Measurements from ENCODE around the gene RAB28.

RAB28 gene

DNA sequence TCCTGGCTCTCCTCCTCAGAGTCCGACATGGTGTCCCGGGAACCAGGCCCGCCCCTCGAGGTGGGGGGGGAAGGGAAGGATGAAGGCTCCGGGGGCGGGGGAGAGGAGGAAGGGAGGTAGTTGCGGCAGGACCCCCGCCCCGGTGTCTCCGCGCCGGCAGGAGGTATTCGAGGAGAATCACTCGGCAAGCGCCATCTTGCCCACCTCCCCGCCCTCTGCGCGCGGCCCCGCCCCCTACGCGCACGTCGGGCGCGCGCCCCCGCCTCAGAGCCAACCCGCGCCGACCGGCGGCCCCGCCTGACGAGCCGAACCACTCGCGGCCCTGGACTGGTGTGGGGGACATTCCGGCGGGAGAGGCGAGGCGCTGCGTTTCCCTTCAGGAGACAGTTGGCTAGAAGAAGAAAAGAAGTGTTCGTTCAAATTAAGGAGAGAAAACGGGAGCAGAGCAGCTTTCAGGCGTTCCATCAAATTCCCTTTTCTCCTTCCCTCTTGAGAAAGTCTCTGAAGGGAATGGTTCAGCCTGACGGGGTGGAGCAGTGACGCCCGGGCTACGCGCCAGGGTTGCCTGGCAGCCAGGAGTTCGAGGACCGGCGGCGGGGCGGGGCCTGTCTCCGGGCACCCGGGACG lies at the start of gene RAB28:
Gene RAB28, minus strand, starts transcription at position 219 of the 627 bp plus-strand sequence.
- DNase-seq (ENCODE audit: low spot score) = peak; percentile 91

DNA sequence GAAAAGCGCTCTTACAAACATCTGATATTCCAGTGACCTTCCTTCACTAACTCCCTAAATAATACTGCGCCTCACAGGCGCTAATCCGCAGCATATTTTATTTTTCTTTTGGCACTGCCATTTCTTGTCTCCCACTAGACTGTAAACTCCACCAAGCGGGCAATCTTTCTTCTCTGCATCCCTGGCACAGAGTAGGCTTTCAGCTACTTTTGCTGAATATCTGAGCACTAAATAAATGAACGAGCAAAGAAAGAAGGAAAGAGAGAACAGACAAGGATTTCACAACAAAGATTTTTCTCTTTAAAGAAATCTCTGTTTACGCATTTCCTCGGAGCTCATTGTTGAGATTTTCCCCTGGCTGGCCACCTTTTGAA lies 47.5 kb upstream of the RAB28 start:
- peak; percentile 6 for DNase-seq (ENCODE audit: low spot score)

DNA sequence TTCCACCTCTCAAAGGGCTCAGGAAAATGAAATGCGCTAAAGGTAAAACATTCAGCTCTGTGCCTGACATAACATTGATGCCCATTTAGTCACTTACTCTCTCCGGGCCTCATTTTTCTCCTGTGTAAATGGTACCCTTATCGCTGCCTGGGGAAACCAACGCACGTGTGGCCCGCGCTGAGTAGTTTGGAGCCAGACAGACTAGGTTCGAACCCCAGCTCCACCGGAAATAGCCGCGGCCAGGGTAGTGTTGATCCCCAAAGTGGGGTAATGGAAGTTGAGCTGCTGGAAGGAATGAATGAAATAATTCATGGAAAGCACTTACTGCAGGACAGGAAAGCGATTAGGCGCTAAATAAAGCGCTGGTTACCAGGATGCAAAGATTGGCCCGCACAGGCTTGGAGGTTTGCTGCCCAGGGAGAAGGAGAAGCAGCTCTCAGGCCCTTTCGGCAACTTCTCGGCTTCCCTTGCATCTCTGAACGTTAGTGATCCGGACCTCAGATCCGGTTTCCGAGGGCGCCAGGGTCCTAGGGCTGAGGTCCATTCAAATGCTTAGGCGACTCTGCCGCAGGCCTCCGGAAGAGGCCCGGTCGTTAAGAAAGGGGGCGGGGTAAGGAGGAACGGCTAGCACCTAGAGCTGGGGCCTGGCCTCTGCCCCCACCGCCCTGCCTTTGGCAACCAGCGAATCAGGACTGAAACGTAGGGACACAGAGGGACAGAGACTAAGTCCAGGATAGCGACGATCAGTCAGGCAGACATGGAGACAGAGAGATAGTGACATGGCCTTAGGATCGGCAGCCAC lies 46.9 kb upstream of the RAB28 start:
- peak; percentile 14 for DNase-seq (ENCODE audit: low spot score)

DNA sequence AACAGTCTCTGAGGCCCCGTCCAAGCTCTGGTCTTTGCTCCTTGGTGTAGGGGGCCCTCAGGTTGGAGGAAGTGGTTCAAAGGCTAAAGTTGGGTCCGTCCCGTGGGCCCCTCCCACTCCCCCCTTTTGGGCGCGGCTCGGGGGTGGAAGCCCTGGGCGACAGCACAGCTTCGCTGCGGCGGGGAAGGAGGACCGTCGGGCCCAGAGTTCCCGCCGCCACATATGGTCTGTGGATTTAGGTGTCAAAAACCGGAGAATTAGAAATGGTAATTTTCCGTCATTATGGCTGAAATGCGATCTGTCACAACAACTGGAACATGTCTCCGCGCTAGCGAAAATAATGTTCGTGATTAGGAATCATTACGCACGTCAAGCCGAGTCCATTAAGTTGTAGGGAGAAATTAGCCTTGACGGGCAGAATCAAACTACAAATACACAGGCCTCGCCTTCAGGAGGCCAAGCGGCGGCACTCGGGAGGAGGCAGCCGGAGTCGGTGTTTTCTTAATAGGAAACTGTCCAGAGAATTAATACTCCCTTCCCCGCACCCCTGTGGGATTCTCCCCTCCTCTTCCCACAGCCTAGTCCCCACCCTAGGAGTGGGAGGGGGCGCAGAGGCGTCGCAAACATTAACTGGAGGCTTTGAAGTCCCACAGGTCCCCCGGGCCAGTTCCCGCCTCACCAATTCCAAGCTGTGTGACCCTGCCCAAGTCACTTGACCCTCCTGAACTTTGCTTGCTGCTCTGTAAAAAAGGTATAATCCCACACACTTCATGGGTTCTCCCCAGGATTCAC lies 45.2 kb upstream of the RAB28 start:
- no peak for DNase-seq (ENCODE audit: low spot score)

DNA sequence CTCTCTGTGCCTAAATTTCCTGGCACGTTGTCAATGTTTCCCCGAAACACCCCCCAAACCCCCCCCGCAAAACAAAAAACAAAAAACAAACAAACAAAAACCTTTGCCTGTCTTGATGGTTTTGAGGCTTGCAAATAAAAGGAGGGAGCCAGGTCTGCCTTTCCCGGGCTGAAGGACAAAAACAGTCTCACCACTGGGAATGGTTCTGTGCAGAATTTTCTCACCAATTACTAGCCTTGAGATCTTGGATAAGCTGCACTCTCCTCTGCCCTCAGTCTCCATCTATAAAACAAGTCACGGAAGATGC lies 44.6 kb upstream of the RAB28 start:
- DNase-seq (ENCODE audit: low spot score) = peak; percentile 12

DNA sequence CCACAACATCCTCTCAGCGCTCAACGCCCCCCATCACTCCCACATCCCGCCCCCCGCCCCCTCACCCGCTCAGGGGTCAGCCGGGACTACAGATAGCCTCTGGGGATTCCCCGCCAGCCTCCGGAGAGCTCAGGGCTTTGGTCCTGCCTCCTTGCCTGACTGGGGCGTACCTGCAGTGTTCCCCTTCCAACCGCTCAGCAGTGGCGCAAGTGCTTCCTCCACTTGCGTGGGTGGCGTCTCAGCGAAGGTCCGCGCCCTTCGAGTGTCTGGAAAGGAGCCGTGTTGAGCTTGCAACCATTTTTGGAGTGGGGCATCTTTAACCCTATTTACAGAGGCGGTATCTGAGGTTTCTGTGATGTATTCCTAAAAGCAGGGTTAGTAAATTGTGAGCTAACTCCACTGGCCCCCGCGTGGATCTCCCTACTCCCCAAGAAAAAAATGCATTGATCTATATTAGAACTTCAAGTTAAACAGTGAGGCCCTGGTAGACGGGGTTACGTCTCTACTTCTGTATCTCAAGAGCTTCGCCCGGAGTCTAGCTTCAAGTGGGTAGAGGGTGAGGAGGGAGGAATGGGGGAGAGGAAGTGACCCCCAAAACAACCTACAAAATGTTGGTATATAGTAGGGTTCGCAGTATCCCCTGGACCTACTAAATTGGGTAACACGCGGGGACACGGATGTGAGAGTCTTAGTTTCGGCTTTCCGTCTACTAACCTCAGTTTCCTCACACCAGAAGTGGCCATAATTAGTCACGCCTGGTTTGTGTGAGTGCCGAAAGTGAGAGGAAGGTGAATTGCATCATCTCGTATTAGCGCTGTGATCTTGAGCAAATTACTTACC lies 44.1 kb upstream of the RAB28 start:
- DNase-seq (ENCODE audit: low spot score) = peak; percentile 34

DNA sequence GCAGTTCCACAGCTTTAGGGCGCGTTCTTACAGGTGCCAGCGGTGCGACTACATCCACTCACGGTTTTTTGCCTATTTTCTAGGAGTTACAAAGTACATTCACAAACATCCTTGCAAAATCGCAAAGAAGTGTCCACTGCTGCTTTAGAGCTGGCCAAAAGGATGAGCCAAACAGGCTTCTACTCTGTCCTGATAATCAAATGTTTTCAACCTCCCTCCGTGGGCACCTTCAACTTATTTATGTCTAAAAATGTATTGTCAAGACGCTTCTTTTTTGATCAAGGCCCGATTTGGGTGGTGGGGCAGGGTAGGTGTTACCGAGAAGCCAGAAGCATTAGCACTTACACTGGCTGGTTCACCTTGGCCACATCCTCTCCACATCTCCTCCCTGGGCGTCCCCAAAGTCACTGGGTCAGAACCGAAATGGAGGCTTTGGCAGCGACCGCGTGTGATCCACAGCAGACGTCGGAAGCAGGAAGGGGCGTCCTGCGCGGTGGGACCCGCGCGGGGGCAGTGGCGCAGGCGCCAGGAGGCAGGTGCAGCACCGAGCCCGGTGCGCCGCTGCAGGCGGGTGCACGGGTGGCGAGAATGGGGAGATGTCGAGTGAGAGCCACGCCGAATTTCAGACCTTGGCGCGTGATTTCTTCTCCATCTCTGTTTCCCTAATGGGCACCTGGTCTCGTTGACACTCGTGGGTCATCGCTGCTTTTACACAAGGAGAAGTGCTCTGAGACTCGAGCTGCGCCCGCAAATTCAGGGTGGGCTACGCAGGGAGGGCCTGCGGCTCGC lies 43.2 kb upstream of the RAB28 start:
- peak; percentile 17 for DNase-seq (ENCODE audit: low spot score)

DNA sequence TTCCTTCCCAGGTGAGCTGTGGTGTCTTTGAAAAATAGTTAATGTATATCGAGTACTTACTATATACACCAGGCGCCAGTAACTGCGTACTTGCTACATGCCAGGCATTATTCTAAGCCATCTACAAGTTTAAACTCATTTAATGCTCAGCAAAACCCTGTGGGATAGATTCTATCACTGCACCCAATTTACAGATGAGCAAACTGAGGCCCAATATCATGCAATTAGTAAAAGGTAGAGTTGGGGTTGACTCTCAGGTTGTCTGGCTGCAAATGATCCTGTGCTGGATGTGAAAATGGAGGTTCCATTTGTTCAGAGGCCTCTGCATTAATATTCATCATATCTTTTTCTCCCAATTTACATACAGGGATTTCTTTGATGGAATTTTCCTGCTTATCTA lies 42.5 kb upstream of the RAB28 start:
- no peak for DNase-seq (ENCODE audit: low spot score)

DNA sequence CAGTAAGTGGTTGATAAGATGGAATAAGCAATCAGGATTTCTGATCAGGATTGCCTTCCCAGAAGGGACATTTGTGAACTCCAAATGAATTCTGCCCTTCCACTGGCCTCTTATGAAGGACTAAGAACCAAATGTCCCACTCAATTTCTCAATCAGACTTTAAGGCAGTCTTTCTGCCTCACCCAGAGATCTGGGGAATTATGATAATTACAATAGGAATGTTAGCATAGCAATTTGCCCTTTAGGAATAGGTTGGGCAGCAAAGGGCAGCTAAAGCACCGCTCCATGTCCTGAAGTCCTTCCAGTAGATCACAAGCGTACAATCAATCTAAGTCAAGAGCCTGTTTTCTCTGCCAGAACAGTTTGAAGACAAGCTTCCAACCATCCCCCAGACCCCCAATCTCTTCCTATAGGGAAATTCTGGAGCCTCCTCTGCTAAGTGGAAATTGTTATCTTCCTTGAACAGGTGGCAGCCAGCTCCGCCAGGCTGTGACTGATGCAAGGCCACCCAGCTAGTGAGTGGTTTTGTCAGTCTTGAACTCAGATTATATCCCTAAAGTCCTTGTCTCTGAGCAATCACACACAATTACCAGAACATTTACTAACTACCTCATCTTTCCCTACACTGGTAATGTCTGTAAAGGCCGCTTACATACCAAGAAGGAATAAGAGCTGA lies 41.6 kb upstream of the RAB28 start:
- peak; percentile 6 for DNase-seq (ENCODE audit: low spot score)

DNA sequence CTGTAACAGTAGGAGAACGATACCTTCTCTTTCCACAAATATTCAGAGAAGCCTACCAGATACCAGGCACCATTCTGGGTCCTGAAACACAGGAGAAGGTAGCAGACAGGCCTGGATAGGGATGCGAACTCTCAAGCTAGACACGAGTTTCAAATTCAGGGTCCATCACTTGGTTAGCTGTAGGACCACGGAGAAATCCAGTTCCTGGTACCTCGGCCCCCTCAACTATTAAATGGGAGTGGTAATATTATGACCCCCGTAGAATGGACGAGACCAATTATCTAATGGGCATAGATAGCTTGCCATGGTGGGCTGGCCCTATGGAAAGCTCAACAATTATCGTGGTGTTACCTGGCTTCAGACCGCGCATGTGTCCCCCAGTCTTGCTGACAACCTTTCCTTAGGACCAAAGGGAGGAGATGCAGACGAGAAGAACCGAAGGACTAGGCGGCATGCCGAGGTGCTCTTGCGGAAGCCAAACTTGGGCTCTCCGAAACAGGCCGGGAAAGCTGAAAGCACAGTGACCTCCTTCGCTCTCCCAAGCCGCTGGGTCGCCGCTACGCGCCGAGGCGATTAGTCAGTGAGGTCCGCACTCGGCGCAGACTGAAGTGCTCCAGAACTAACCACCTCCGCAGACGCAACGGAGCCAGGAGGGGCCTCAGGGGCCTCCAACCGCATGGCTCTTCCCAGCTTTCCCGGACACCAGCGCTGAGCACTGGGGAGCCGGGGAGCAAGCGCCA lies 40.5 kb upstream of the RAB28 start:
- peak; percentile 20 for DNase-seq (ENCODE audit: low spot score)

DNA sequence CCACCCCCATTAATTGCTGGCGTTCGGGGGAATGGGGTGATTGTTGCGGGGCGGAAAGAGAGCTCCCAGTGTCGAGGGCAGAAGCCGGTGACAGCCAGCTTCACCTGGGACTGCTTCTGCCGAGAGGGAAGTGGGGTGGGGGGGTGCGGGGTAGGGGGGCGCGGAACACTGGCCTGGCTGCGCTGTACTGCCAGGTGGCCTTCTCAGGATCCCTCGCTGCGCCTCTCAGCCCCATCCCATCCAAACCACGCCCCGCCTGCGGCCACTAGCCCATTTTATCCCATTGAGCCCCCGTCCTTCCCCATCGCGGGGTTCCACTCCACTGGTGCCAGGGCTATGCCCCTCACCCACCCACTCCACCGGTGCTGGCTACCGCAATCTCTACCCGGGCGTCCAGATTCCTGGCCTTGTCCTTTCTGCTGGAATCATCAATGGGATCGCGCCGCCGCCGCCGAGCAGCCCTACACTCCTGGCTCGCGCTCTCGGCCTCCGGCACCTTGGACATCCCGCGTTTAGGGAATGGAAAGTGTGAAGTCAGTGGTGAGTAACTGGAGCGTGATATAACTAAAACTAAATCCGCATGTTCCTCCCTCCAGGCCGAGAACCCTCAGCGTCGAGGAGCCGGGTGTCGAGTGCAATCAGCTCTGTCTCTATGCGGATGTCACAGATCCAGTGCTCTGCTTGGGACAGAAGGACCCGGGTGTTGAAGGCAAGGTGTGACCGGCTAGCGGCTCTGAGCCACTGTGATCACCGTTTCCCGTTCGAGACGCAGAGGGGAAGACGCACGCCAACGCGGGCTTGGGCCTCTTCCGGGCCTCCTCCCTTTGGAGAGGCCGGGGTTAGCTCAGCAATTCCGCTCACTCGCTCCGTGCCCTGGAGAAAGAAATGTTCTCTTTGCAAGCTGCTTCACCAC lies 39.7 kb upstream of the RAB28 start:
- DNase-seq (ENCODE audit: low spot score) = peak; percentile 6

DNA sequence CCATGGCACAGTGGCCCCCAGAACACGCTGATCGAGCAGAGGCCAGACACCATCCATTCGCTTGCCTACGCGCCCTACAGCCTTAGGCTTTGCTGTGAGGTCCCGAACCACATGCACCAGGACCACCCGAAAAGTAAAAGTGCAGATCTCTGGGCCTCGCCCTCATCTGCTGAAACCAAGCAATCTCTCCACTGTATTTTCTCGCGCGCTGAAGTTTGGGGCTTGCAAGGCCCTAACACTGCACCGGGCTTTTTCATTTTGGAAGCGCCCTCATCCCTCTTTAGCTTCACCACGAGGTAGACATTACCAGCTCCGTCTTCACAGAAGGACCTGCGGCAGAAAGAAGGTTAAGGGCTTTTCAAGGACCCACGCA lies 39.0 kb upstream of the RAB28 start:
- DNase-seq (ENCODE audit: low spot score) = peak; percentile 12

DNA sequence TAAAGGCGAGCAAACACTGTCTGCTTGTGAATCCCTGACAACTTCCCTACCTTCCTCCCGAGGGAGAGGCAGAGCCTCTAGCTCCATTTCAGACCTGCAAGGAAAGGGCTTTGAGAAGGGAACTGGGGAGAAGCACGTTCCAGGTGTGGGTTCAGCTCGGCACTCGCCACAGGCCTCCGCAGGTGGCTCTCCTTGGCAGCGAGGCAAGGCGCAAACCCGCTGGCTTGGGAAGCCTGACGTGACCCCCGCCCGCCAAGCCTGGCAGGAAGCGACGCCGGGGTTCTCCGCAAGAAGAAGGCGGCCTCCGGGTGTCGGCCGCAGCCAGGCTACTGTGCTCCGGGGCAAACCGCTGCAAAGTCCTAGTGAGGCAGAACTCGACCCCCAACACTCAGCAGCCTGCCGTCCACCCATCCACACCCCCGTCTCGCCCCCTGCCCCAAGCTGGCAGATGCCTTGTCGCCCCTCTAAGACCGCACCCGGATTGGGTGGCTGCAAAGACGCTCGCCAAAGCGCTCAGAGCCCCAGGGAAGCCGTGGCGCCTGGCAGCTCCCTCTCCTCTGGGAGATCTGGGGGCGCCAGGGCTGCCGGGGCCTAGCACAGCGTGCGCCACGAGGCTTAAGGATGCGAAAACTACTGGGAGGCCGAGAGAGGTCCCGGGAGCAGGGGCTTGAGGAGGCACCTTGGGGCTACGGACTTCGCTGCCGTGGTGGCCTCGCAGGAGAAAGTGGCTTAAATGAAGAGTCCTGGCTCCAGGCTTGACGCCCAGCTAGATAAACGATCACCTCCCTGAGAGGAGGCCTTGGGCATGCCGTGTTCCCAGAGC lies 38.4 kb upstream of the RAB28 start:
- DNase-seq (ENCODE audit: low spot score) = peak; percentile 33

DNA sequence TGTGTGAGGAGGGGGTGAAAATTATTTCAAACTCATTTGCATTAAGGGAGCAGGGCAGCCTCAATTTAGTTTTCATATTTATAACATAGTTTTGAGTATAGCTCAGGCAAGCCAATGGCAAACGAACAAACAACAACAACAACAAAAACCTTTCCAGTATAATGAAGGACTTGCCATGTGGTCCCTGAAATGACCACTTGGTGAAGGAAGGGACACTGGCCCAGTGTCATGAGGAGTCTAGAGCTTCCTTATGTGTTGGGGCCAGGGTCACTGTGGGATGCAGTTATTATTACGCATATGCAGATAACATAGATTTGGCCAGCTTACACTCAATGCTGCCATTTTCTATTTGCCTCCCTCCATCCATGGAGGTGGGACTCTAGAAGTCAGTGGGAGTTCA lies 36.9 kb upstream of the RAB28 start:
- peak; percentile 13 for DNase-seq (ENCODE audit: low spot score)

DNA sequence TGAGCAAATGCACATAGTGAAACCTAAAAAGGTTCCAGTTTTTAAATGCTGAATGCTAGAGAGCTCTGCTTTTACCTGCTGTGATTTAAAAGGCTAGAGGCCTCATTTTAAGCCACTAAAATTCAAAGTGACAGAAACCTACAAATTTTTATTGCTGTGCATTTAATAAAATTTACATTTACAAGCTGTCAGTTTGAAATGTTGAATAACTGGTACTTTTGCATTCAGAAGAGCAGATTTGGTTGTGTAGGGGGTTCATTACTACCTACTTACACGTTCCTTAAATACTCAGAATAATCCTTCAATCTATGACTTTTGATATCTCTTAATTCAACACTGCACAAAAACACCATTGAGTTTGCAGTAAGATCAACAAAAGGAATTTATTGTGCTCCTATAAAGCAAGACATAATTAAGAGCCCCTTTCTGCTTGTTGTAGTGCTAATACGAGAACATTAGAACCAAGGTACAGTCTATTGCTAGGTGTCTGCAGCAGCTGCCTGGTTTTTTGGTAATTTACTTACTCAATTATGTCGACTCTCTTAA lies 32.2 kb upstream of the RAB28 start:
- no peak for DNase-seq (ENCODE audit: low spot score)

DNA sequence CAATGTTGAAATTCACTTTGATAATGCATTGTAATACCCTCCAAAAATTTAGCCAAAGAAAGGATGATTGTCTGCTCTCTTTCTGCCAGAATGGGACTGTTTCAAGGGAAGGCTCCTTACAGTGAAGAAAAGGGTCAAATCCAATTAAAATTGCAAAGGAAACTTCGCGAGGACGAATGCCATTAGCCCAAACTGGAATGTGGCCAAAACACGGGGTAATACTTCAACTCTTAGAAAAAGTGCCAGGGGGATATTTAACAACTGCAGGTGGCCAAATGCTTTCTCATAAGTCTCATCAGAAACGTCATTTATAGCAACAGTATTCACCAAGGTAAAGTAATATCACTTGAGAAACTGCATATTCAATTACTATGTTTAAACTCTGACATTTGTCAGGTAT lies 31.1 kb upstream of the RAB28 start:
- DNase-seq (ENCODE audit: low spot score) = no peak

DNA sequence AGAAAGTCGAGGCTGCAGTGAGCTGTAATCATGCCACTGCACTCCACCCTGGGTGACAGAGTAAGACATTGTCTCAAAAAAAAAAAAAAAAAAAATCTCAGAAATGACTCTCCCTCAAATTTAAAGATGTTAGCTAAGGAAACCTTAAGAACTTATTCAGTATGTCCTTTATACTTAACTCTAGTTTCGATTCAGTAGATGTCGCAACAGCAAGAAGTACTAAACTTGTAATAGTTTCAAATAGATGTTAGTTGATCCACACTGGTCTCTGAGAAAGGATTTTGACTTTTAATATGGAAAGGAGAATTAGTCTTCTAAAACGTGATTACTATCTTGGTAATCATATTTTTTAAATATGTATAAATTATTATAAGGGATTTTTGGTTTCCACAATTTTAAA lies 30.6 kb upstream of the RAB28 start:
- no peak for DNase-seq (ENCODE audit: low spot score)

DNA sequence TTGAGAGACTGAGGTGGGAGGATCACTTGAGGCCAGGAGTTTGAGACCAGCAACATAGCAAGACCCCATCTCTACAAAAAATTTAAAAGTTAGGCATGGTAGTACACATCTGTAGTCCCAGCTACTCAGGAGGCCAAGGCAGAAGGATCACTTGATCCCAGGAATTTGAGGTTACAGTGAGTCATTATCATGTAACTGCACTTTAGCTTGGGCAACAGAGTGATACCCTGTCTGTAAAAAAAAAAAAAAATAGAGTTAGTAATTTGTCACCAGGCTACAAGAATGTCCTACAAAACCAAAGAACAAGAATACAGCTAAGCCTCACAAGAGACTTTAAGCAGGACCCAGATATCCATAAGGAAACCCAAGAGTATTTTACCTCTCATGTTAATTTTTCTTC lies 27.0 kb upstream of the RAB28 start:
- no peak for DNase-seq (ENCODE audit: low spot score)
